K562 (cell line): Measurements from ENCODE around the gene GBA2. TPM values are rescaled to one million over a fixed set of nuclear protein-coding genes. Genes with fewer than 3 reads are reported as not detected.

Experiments used
- ATF7 ChIP-seq: fragments of 450-650 bp; IDR thresholded peaks from 2 replicates; pipeline ENCODE4 v1.7.1; 2014; ENCODE audit warnings: mild to moderate bottlenecking, moderate library complexity
- CBFA2T2 ChIP-seq: fragments of 450-650 bp; conservative IDR thresholded peaks from 2 replicates; pipeline ENCODE4 v1.6.1; 2017; ENCODE audit warnings: mild to moderate bottlenecking
- CBX8 ChIP-seq: fragments of 200-600 bp; sonication (generic); IDR thresholded peaks from 2 replicates; pipeline ENCODE4 v1.6.1; 2012; ENCODE audit warnings: borderline replicate concordance, mixed run types, low read depth, mild to moderate bottlenecking, moderate library complexity, mixed read lengths, low read length, control low read depth, inconsistent platforms; ENCODE audit not compliant: poor library complexity, severe bottlenecking; ENCODE audit errors: extremely low read depth
- CCNT2 ChIP-seq: IDR thresholded peaks from 2 replicates; pipeline ENCODE4 v1.6.1; 2011; ENCODE audit warnings: borderline replicate concordance, low read depth, mild to moderate bottlenecking, moderate library complexity, mixed read lengths, low read length; ENCODE audit not compliant: insufficient read length; ENCODE audit errors: extremely low read depth
- ELF1 ChIP-seq: fragments of 200-800 bp; sonication (Bioruptor generic); IDR thresholded peaks from 2 replicates; pipeline ENCODE4 v1.6.1; 2016; ENCODE audit warnings: missing genetic modification characterization, missing compliant biosample characterization
- ESRRA ChIP-seq: fragments of 450-650 bp; IDR thresholded peaks from 2 replicates; pipeline ENCODE4 v1.6.1; 2014; ENCODE audit warnings: low read depth, mild to moderate bottlenecking, moderate library complexity, borderline replicate concordance
- FOXP1 ChIP-seq: sonication (generic); formaldehyde crosslinking; IDR thresholded peaks from 2 replicates; pipeline ENCODE4 v1.8.0; 2022; ENCODE audit warnings: mild to moderate bottlenecking, missing genetic modification reagents
- GATAD2A ChIP-seq: fragments of 450-650 bp; IDR thresholded peaks from 2 replicates; pipeline ENCODE4 v1.6.1; 2017
- IFI16 ChIP-seq: fragments of 250-450 bp; sonication (Bioruptor Pico); IDR thresholded peaks from 2 replicates; pipeline ENCODE4 v2.1.2; 2022; ENCODE audit warnings: mild to moderate bottlenecking, inconsistent platforms
- JUN ChIP-seq, 2 experiments: sonication (generic) in 1 of 2; formaldehyde crosslinking in 1 of 2; IDR thresholded peaks; 2 replicates each; pipeline versions ENCODE4 v1.6.1 to v1.8.0; 2012 to 2022; ENCODE audit warnings: borderline replicate concordance in 2 of 2, mild to moderate bottlenecking in 2 of 2, improper control_type of control experiment in 1 of 2, low read depth in 1 of 2, low read length in 1 of 2, missing genetic modification reagents in 1 of 2
- REST ChIP-seq, 2 experiments: fragments of 450-650 bp; formaldehyde crosslinking in 1 of 2; IDR thresholded peaks; 2 replicates each; pipeline versions ENCODE4 v1.4.0 to v1.6.1; 2014 to 2020; ENCODE audit warnings: mild to moderate bottlenecking in 2 of 2, borderline replicate concordance in 1 of 2, low read depth in 1 of 2
- SP1 ChIP-seq: sonication (generic); formaldehyde crosslinking; IDR thresholded peaks from 2 replicates; pipeline ENCODE4 v1.8.1; 2022; ENCODE audit warnings: mild to moderate bottlenecking, missing genetic modification reagents
- SPI1 ChIP-seq: IDR thresholded peaks from 2 replicates; pipeline ENCODE4 v1.6.1; 2011; ENCODE audit warnings: low read depth, low read length, control low read depth, borderline replicate concordance
- THRAP3 ChIP-seq: fragments of 450-650 bp; IDR thresholded peaks from 2 replicates; pipeline ENCODE4 v1.6.1; 2016; ENCODE audit warnings: mild to moderate bottlenecking, inconsistent platforms, borderline replicate concordance
- USF2 ChIP-seq: sonication (generic); formaldehyde crosslinking; IDR thresholded peaks from 2 replicates; pipeline ENCODE4 v1.5.0; 2020; ENCODE audit warnings: missing genetic modification reagents
- ZFP30 ChIP-seq: fragments of 250-450 bp; sonication (Bioruptor Pico); IDR thresholded peaks from 2 replicates; pipeline ENCODE4 v1.8.0; 2022; ENCODE audit warnings: moderate library complexity, mild to moderate bottlenecking, inconsistent platforms, borderline replicate concordance
- ZFP36 ChIP-seq: fragments of 150-350 bp; IDR thresholded peaks from 2 replicates; pipeline ENCODE4 v1.6.1; 2018; ENCODE audit warnings: low read length, low read depth; ENCODE audit not compliant: partially characterized antibody
- ZNF583 ChIP-seq: fragments of 250-450 bp; sonication (Bioruptor Pico); IDR thresholded peaks from 2 replicates; pipeline ENCODE4 v1.4.0; 2020
- polyA plus RNA-seq, 8 experiments: library from polyadenylated mRNA; depleted of rRNA in 4 of 8; stranded (reverse) in 5 of 8; unstranded in 3 of 8; fragments of >200 nt; fragmentation: Nextera tagmentation in 2 of 8; fragmentation: Illumina TruSeq in 1 of 8; extraction: Ambion mirVana in 2 of 8; extraction: Trizol in 1 of 8; gene quantifications; 2 replicates each; pipeline versions ENCODE4 v1.2.1 to v1.2.3, GENCODE V29; 2011 to 2014; ENCODE audit warnings: inconsistent platforms in 1 of 8, missing spikeins in 1 of 8
- total RNA-seq, 7 experiments: library from RNA; depleted of rRNA in 6 of 7; stranded (reverse); fragments of >200 nt in 6 of 7; fragmentation: Illumina TruSeq in 2 of 7; extraction: Trizol in 2 of 7; gene quantifications; 2 replicates each; pipeline versions ENCODE4 v1.2.1 to v1.2.3, GENCODE V29; 2011 to 2021; ENCODE audit warnings: low replicate concordance in 1 of 7

The GBA2 gene
- total and polyA plus RNA-seq, 9 of the 15 experiments (the other 6 are each of a cell fraction or from before 2014, with no cell fraction given), result 14.1 to 60.4 (median 32.1) TPM

- TF ChIP-seq CBFA2T2 (no peak), ATF7 (peak; percentile 73; the same call in 1 of the 2 replicates), CBX8 (no peak), REST (IDR thresholded peaks at IDR 0.05; ENCODE audit: borderline replicate concordance) (peak; percentile 66), REST (CRISPR knock-in tag; IDR thresholded peaks at IDR 0.05; ENCODE audit: low read depth) (no peak), ELF1 (tag) (peak; percentile 92), JUN (IDR thresholded peaks at IDR 0.05; ENCODE audit: borderline replicate concordance, low read depth, low read length) (peak; percentile 23; the same call in 1 of the 2 replicates), JUN (CRISPR knock-in tag; IDR thresholded peaks at IDR 0.05; ENCODE audit: borderline replicate concordance) (no peak), USF2 (CRISPR knock-in tag) (no peak), ZFP30 (CRISPR knock-in tag) (no peak), IFI16 (CRISPR knock-in tag) (no peak), ESRRA (peak; percentile 85), ZFP36 (peak; percentile 8), SPI1 (peak; percentile 68; the same call in 1 of the 2 replicates), THRAP3 (no peak), FOXP1 (CRISPR knock-in tag) (0 out of 2 replicates have a peak, but pooled peaks have one; percentile 24), CCNT2 (peak; percentile 85), SP1 (CRISPR knock-in tag) (peak; percentile 80), ZNF583 (CRISPR knock-in tag) (no peak), GATAD2A (peak; percentile 80)
Measured at GRCh38 chr9:35732185-35732799, 16.7 kb downstream of the GBA2 start, which contains the start of the genes CREB3 and TLN1 (continued).
